Brain microvascular endothelial cell (primary cell): ENCODE data around the gene PRKCH.

ENCODE experiments used
- DNase-seq: peaks from one replicate; pipeline ENCODE4 v3.0.0-alpha.2; 2020
- H3K27ac ChIP-seq: fragments of 250-450 bp; sonication (Bioruptor Pico); 2 replicates; pipeline ENCODE4 v1.5.1; 2020; ENCODE audit warnings: mild to moderate bottlenecking, moderate library complexity
- H3K27me3 ChIP-seq: fragments of 250-450 bp; sonication (Bioruptor Pico); replicated peaks from 2 replicates; pipeline ENCODE4 v1.5.1; 2020; ENCODE audit warnings: mild to moderate bottlenecking
- H3K36me3 ChIP-seq: fragments of 250-450 bp; sonication (Bioruptor Pico); replicated peaks from 2 replicates; pipeline ENCODE4 v1.5.1; 2020; ENCODE audit warnings: mild to moderate bottlenecking
- H3K4me3 ChIP-seq: 2 replicates; pipeline ENCODE4 v1.5.1; 2011; ENCODE audit warnings: low read depth, mild to moderate bottlenecking, control low read depth, low read length, moderate library complexity
- CTCF ChIP-seq: IDR thresholded peaks from 2 replicates; pipeline ENCODE4 v1.5.1; 2011; ENCODE audit warnings: low read depth, mild to moderate bottlenecking, moderate library complexity, low read length, control low read depth, inconsistent platforms; ENCODE audit errors: missing control alignments
- in situ Hi-C: cut with HindIII; loops from 2 replicates; pipeline ENCODE4 v1.10.0; 2017; ENCODE audit warnings: low sequenced_read_pairs, low pct_ligation_motif_present

Gene PRKCH

GRCh38 chr14:61574514-61574807 lies 253.1 kb downstream of the PRKCH start:
- Histone ChIP-seq H3K4me3 (no peak overlapping the region), H3K27ac (peak overlapping the region; percentile 81), H3K36me3 (no peaks in the 10 kb centered on the region), H3K27me3 (no peaks in the 10 kb centered on the region)
- in situ Hi-C loops, result loop anchor here (25.0 kb wide), 1 partner anchor 138 kb away; no protein-coding TSS in a partner anchor
- TF ChIP-seq CTCF, result no peak
- DNase-seq, result no peak

GRCh38 chr14:61575126-61575525 lies 253.7 kb downstream of the PRKCH start:
- TF ChIP-seq CTCF, result no peak
- Histone ChIP-seq H3K4me3 (no peak overlapping the region), H3K27me3 (no peaks in the 10 kb centered on the region), H3K27ac (peak overlapping the region; percentile 6), H3K36me3 (no peaks in the 10 kb centered on the region)
- in situ Hi-C loops, result no loop called here
- no peak for DNase-seq

GRCh38 chr14:61575551-61576150 lies 254.3 kb downstream of the PRKCH start:
- H3K4me3 ChIP-seq, result no peak overlapping the region
- DNase-seq, result no peak
- peak overlapping the region; percentile 6 for H3K27ac ChIP-seq
- H3K36me3 ChIP-seq, result no peaks in the 10 kb centered on the region
- H3K27me3 ChIP-seq, result no peaks in the 10 kb centered on the region
- TF ChIP-seq CTCF, result no peak
- in situ Hi-C loops, result no loop called here

- no peak overlapping the region for H3K4me3 ChIP-seq
- DNase-seq, result no peak
- no peak for TF ChIP-seq CTCF
- H3K36me3 ChIP-seq, result no peaks in the 10 kb centered on the region
- H3K27ac ChIP-seq, result no peak overlapping the region
- in situ Hi-C loops, result no loop called here
- H3K27me3 ChIP-seq, result no peaks in the 10 kb centered on the region
Measured at GRCh38 chr14:61577506-61577931, 256.1 kb downstream of the PRKCH start.

DNA sequence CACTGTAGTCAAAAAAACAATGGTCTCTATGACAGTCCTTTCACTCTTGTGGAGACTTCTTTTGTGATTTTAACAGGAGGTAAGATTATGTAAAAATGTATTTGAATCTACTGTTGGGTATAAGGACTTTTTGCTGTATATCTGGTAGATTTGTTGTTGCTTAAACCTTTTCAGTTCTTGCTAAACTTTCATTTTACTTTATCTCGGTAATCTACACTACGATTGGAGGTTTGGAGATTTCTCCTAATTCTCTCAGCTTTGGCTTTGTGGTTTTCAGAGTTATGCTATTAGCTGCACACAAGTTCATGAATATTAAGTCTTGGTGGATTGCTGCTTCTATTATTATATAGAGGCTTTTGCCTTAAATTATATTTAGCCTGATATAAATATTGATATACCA lies 257.4 kb downstream of the PRKCH start:
- TF ChIP-seq CTCF, result no peak
- no peak for DNase-seq
- H3K27me3 ChIP-seq, result no peaks in the 10 kb centered on the region

DNA sequence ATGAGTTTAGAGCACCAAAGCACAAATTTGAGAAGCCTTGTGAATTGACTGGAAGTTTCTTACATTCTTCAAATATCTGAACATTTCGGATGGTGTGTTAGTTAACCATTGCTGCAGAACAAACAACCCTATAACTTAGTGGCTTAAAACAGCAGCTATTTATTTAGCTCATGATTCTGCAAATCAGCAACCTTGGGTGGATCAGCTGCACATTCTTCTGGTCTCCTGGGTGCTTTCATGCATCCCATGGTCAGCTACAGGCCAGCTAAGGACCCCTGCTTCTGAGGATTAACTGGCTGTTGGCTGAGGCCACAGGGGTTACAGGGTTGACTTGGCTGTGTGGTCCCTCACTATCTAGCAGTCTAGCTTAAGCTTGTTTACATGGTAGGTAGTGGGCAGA lies 260.0 kb downstream of the PRKCH start:
- no peak for TF ChIP-seq CTCF
- in situ Hi-C loops, result no loop called here
- Histone ChIP-seq H3K4me3 (no peak overlapping the region), H3K36me3 (no peaks in the 10 kb centered on the region), H3K27ac (no peak overlapping the region), H3K27me3 (no peaks in the 10 kb centered on the region)
- DNase-seq, result no peak

More for the DNA sequence above, 257.4 kb downstream of the PRKCH start:
- H3K27ac ChIP-seq, result no peak overlapping the region
- H3K4me3 ChIP-seq, result no peak overlapping the region
- no peaks in the 10 kb centered on the region for H3K36me3 ChIP-seq
- in situ Hi-C loops, result no loop called here
